ENCODE data around the gene CT45A1.
"Not testable (repeated sequence)": the region's sequence is repeated elsewhere in the genome, so short reads cannot be mapped to it uniquely, and the experiment has no call there.

- not testable (repeated sequence) for TF ChIP-seq SUZ12 (IDR thresholded peaks at IDR 0.05; ENCODE audit: extremely low read depth, insufficient read depth, insufficient read length); YY1 (IDR thresholded peaks at IDR 0.05; ENCODE audit: insufficient read depth, insufficient read length)
These were observed at the start of gene CT45A1 for GRCh38 chrX:135713183-135713689.
